Ascending aorta (tissue), 2 donors: Measurements from ENCODE around the gene NUP98. TPM values are rescaled to one million over a fixed set of nuclear protein-coding genes. Genes with fewer than 3 reads are reported as not detected.

Source experiments
- DNase-seq, 2 donors: peaks; one replicate each; pipeline ENCODE4 v3.0.0-alpha.2; 2019; ENCODE audit warnings: low spot score in 2 of 2
- H3K27ac ChIP-seq, 2 donors: fragments of 200-600 bp; sonication (generic); one replicate each; pipeline ENCODE4 v1.5.1; 2016 to 2017; ENCODE audit warnings: mild to moderate bottlenecking in 1 of 2
- H3K27me3 ChIP-seq: fragments of 200-600 bp; sonication (generic); one replicate; pipeline ENCODE4 v1.5.1; 2017
- H3K36me3 ChIP-seq, 2 donors: fragments of 200-600 bp; sonication (generic); one replicate each; pipeline ENCODE4 v1.5.1; 2016
- H3K4me1 ChIP-seq, 2 donors: fragments of 200-600 bp; sonication (generic); one replicate each; pipeline ENCODE4 v1.5.1; 2016 to 2017; ENCODE audit warnings: mild to moderate bottlenecking in 1 of 2
- H3K4me3 ChIP-seq, 2 donors: fragments of 200-600 bp; sonication (generic); one replicate each; pipeline ENCODE4 v1.5.1; 2016 to 2017; ENCODE audit warnings: mild to moderate bottlenecking in 1 of 2
- H3K9me3 ChIP-seq, 2 donors: fragments of 200-600 bp; sonication (generic); one replicate each; pipeline ENCODE4 v1.5.1; 2016
- CTCF ChIP-seq, 3 experiments: fragments of 200-600 bp in 2 of 3; fragments of 450-650 bp in 1 of 3; sonication (generic) in 2 of 3; IDR thresholded peaks; one replicate each; pipeline ENCODE4 v1.5.1; 2016 to 2019; ENCODE audit warnings: antibody characterized with exemption in 3 of 3, mild to moderate bottlenecking in 1 of 3, moderate library complexity in 1 of 3
- intact Hi-C: fragments of 100-400 bp; cut with DNase I; formaldehyde crosslinking; loops from one replicate; pipeline ENCODE4 v1.15.1; 2023
- total RNA-seq: library from RNA; depleted of rRNA; stranded (reverse); fragments of >200 nt; gene quantifications from one replicate; pipeline ENCODE4 v1.1.0, GENCODE V29; 2016

The NUP98 gene
- total RNA-seq, 1 donor from 2014 or later = 36.3 TPM

GRCh38 chr11:3666023-3666530 is 131.3 kb downstream of the NUP98 start:
- TF ChIP-seq CTCF (IDR thresholded peaks at IDR 0.05) = no peak
- Histone ChIP-seq H3K4me1 (no peaks in the 10 kb centered on the region), H3K27ac (no peak overlapping the region), H3K9me3 (no peaks in the 10 kb centered on the region), H3K4me3 (no peak overlapping the region), H3K36me3 (peaks cover 41 to 46% of the 10 kb centered on the region in 2 donors), H3K27me3 (no peaks in the 10 kb centered on the region)
- DNase-seq = no peak
- intact Hi-C loops = no loop called here

GRCh38 chr11:3665336-3666022 is 131.9 kb downstream of the NUP98 start:
- no peak for DNase-seq
- Histone ChIP-seq H3K4me1 (no peaks in the 10 kb centered on the region), H3K27me3 (no peaks in the 10 kb centered on the region), H3K27ac (no peak overlapping the region), H3K4me3 (no peak overlapping the region), H3K36me3 (peaks cover 37 to 41% of the 10 kb centered on the region in 2 donors), H3K9me3 (no peaks in the 10 kb centered on the region)
- intact Hi-C loops = no loop called here
- TF ChIP-seq CTCF (IDR thresholded peaks at IDR 0.05) = no peak

GRCh38 chr11:3664032-3664630 is 133.2 kb downstream of the NUP98 start:
- H3K27ac ChIP-seq = no peak overlapping the region
- DNase-seq = no peak
- intact Hi-C loops = no loop called here
- no peak overlapping the region for H3K4me3 ChIP-seq
- peaks cover 26 to 36% of the 10 kb centered on the region in 2 donors for H3K36me3 ChIP-seq
- H3K4me1 ChIP-seq = no peaks in the 10 kb centered on the region
- H3K27me3 ChIP-seq = no peaks in the 10 kb centered on the region
- TF ChIP-seq CTCF (IDR thresholded peaks at IDR 0.05) = no peak
- no peaks in the 10 kb centered on the region for H3K9me3 ChIP-seq

GRCh38 chr11:3662856-3663255 is 134.5 kb downstream of the NUP98 start:
- intact Hi-C loops = no loop called here
- H3K9me3 ChIP-seq = no peaks in the 10 kb centered on the region
- no peak for TF ChIP-seq CTCF (IDR thresholded peaks at IDR 0.05)
- H3K27ac ChIP-seq = no peak overlapping the region
- no peak for DNase-seq
- H3K36me3 ChIP-seq = peaks cover 21 to 25% of the 10 kb centered on the region in 2 donors
- no peaks in the 10 kb centered on the region for H3K4me1 ChIP-seq
- no peak overlapping the region for H3K4me3 ChIP-seq
- no peaks in the 10 kb centered on the region for H3K27me3 ChIP-seq

GRCh38 chr11:3660960-3661359 is 136.4 kb downstream of the NUP98 start:
- no peak overlapping the region for H3K4me3 ChIP-seq
- no peaks in the 10 kb centered on the region for H3K4me1 ChIP-seq
- no peaks in the 10 kb centered on the region for H3K9me3 ChIP-seq
- H3K27me3 ChIP-seq = no peaks in the 10 kb centered on the region
- no peak for TF ChIP-seq CTCF (IDR thresholded peaks at IDR 0.05)
- H3K27ac ChIP-seq = no peak overlapping the region
- H3K36me3 ChIP-seq = peaks cover 5 to 6% of the 10 kb centered on the region in 2 donors
- intact Hi-C loops = no loop called here
- DNase-seq = no peak
